Mucosa of rectum (tissue), 2 donors: ENCODE results near the gene IRF3.

ENCODE experiments used
- H3K27ac ChIP-seq, 2 donors: one replicate each; pipeline ENCODE4 v1.7.0; 2013; ENCODE audit warnings: inconsistent platforms in 2 of 2, low read depth in 2 of 2, low read length in 2 of 2
- H3K27me3 ChIP-seq, 2 donors: one replicate each; pipeline ENCODE4 v1.7.0; 2013; ENCODE audit warnings: low read length in 2 of 2; ENCODE audit not compliant: control insufficient read depth in 2 of 2, insufficient read depth in 2 of 2
- H3K36me3 ChIP-seq, 2 donors: one replicate each; pipeline ENCODE4 v1.7.0; 2013; ENCODE audit warnings: low read length in 2 of 2; ENCODE audit not compliant: control insufficient read depth in 2 of 2, insufficient read depth in 2 of 2
- H3K4me1 ChIP-seq, 2 donors: one replicate each; pipeline ENCODE4 v1.7.0; 2013; ENCODE audit warnings: low read length in 2 of 2, mild to moderate bottlenecking in 1 of 2; ENCODE audit not compliant: control insufficient read depth in 2 of 2, insufficient read depth in 2 of 2
- H3K4me3 ChIP-seq, 2 donors: one replicate each; pipeline ENCODE4 v1.7.0; 2013; ENCODE audit warnings: low read length in 2 of 2
- H3K9ac ChIP-seq, 2 donors: one replicate each; pipeline ENCODE4 v1.7.0; 2013; ENCODE audit warnings: low read length in 2 of 2, low read depth in 1 of 2, mild to moderate bottlenecking in 1 of 2
- H3K9me3 ChIP-seq, 2 donors: one replicate each; pipeline ENCODE4 v1.7.0; 2013; ENCODE audit warnings: low read length in 2 of 2; ENCODE audit not compliant: control insufficient read depth in 2 of 2
- donor health status: healthy.
- donor health status: Normal muscosa, but diverticular disease.

Gene IRF3

GRCh38 chr19:49687566-49688316 lies 22.1 kb upstream of the IRF3 start:
- H3K4me1 ChIP-seq, result peaks cover 13 to 14% of the 10 kb centered on the region in 2 donors
- peaks cover 10 to 14% of the 10 kb centered on the region in 2 donors for H3K27me3 ChIP-seq
- no peak overlapping the region for H3K9ac ChIP-seq
- H3K4me3 ChIP-seq, result no peak overlapping the region
- no peak overlapping the region for H3K27ac ChIP-seq
- peaks cover 12 to 20% of the 10 kb centered on the region in 2 donors for H3K36me3 ChIP-seq
- H3K9me3 ChIP-seq, result no peaks in the 10 kb centered on the region

GRCh38 chr19:49687150-49687549 lies 21.5 kb upstream of the IRF3 start:
- Histone ChIP-seq H3K4me3 (no peak overlapping the region), H3K9me3 (no peaks in the 10 kb centered on the region), H3K27ac (no peak overlapping the region), H3K4me1 (peaks cover 13 to 14% of the 10 kb centered on the region in 2 donors), H3K27me3 (peaks cover 7 to 14% of the 10 kb centered on the region in 2 donors), H3K9ac (no peak overlapping the region), H3K36me3 (peaks cover 15 to 26% of the 10 kb centered on the region in 2 donors)

- peaks cover 20 to 28% of the 10 kb centered on the region in 2 donors for H3K36me3 ChIP-seq
- H3K4me1 ChIP-seq, result peaks cover 13 to 14% of the 10 kb centered on the region in 2 donors
- no peak overlapping the region for H3K27ac ChIP-seq
- no peak overlapping the region for H3K4me3 ChIP-seq
- H3K9me3 ChIP-seq, result no peaks in the 10 kb centered on the region
- H3K9ac ChIP-seq, result no peak overlapping the region
- H3K27me3 ChIP-seq, result peaks cover 5 to 11% of the 10 kb centered on the region in 2 donors
These were observed 20.9 kb upstream of the IRF3 start for GRCh38 chr19:49686503-49687088.

- H3K27ac ChIP-seq, result no peak overlapping the region
- peaks cover 20 to 29% of the 10 kb centered on the region in 2 donors for H3K36me3 ChIP-seq
- H3K4me3 ChIP-seq, result no peak overlapping the region
- H3K9me3 ChIP-seq, result no peaks in the 10 kb centered on the region
- peaks cover 0 to 6% of the 10 kb centered on the region in 2 donors for H3K27me3 ChIP-seq
- H3K4me1 ChIP-seq, result peaks cover 14% of the 10 kb centered on the region in 2 donors
- H3K9ac ChIP-seq, result no peak overlapping the region
These were observed 20.2 kb upstream of the IRF3 start for GRCh38 chr19:49685845-49686332.

GRCh38 chr19:49684983-49685553 lies 19.4 kb upstream of the IRF3 start:
- H3K9ac ChIP-seq, result no peak overlapping the region
- H3K36me3 ChIP-seq, result peaks cover 20 to 30% of the 10 kb centered on the region in 2 donors
- H3K27me3 ChIP-seq, result no peaks in the 10 kb centered on the region
- H3K9me3 ChIP-seq, result no peaks in the 10 kb centered on the region
- no peak overlapping the region for H3K27ac ChIP-seq
- no peak overlapping the region for H3K4me3 ChIP-seq
- H3K4me1 ChIP-seq, result peaks cover 11 to 15% of the 10 kb centered on the region in 2 donors

- H3K27ac ChIP-seq, result no peak overlapping the region
- H3K4me3 ChIP-seq, result no peak overlapping the region
- H3K9me3 ChIP-seq, result no peaks in the 10 kb centered on the region
- no peaks in the 10 kb centered on the region for H3K27me3 ChIP-seq
- H3K9ac ChIP-seq, result no peak overlapping the region
- H3K4me1 ChIP-seq, result peaks cover 8 to 10% of the 10 kb centered on the region in 2 donors
- H3K36me3 ChIP-seq, result peaks cover 20 to 30% of the 10 kb centered on the region in 2 donors
These were observed 18.8 kb upstream of the IRF3 start for GRCh38 chr19:49684251-49684982.

GRCh38 chr19:49683814-49684250 lies 18.2 kb upstream of the IRF3 start:
- Histone ChIP-seq H3K9ac (no peak overlapping the region), H3K27ac (no peak overlapping the region), H3K4me1 (peaks cover 8 to 12% of the 10 kb centered on the region in 2 donors), H3K4me3 (no peak overlapping the region), H3K27me3 (no peaks in the 10 kb centered on the region), H3K36me3 (peaks cover 20 to 30% of the 10 kb centered on the region in 2 donors), H3K9me3 (no peaks in the 10 kb centered on the region)

GRCh38 chr19:49682274-49682673 lies 16.6 kb upstream of the IRF3 start:
- Histone ChIP-seq H3K4me3 (no peak overlapping the region), H3K9me3 (no peaks in the 10 kb centered on the region), H3K4me1 (peaks cover 12 to 15% of the 10 kb centered on the region in 2 donors), H3K36me3 (peaks cover 20 to 30% of the 10 kb centered on the region in 2 donors), H3K9ac (no peak overlapping the region), H3K27ac (no peak overlapping the region), H3K27me3 (no peaks in the 10 kb centered on the region)

- Histone ChIP-seq H3K9me3 (no peaks in the 10 kb centered on the region), H3K36me3 (peaks cover 20 to 30% of the 10 kb centered on the region in 2 donors), H3K27ac (no peak overlapping the region), H3K4me3 (no peak overlapping the region), H3K27me3 (no peaks in the 10 kb centered on the region), H3K4me1 (peaks cover 12 to 15% of the 10 kb centered on the region in 2 donors), H3K9ac (no peak overlapping the region)
These were observed 16.2 kb upstream of the IRF3 start for GRCh38 chr19:49681830-49682229.
